IMR-90 (cell line): ENCODE measurements around the gene SLC46A1. TPM values are rescaled to one million over a fixed set of nuclear protein-coding genes. Genes with fewer than 3 reads are reported as not detected.

Experiments used
- ATAC-seq: fragments of 200-7000 bp; cut with Tn5 transposase; 2 replicates; pipeline ENCODE4 v1.9.1; 2020; ENCODE audit warnings: low read depth, mild to moderate bottlenecking, moderate library complexity
- BruUV-seq: library from RNA; stranded (reverse); fragments of 400-500 nt; replicated peaks from 2 replicates; lab custom pipeline; 2021; lab: Mats Ljungman, UMichigan
- CTCF ChIA-PET: fragments of 300-600 bp; formaldehyde crosslinking; extraction: SDS; loops from one replicate; lab custom pipeline; 2021; ENCODE audit warnings: antibody characterized with exemption; lab: Yijun Ruan, JAX
- POLR2A ChIA-PET: fragments of 300-600 bp; sonication (Branson Sonifier 250); formaldehyde crosslinking; loops from one replicate; lab custom pipeline; 2022; ENCODE audit warnings: antibody characterized with exemption; ENCODE audit not compliant: unreplicated experiment; lab: Charles Lee
- DNase-seq: peaks from one replicate; pipeline ENCODE4 v3.0.0; 2013
- H2AFZ ChIP-seq: replicated peaks from 2 replicates; pipeline ENCODE3; 2013; ENCODE audit warnings: low read length, mild to moderate bottlenecking; ENCODE audit not compliant: poor library complexity
- H2AK5ac ChIP-seq: 2 replicates; pipeline ENCODE4 v1.6.1; 2013; ENCODE audit warnings: low read depth, low read length, inconsistent platforms
- H2AK9ac ChIP-seq: replicated peaks from 2 replicates; pipeline ENCODE3; 2013; ENCODE audit warnings: mild to moderate bottlenecking, low read depth, low read length, moderate library complexity; ENCODE audit not compliant: poor library complexity
- H2BK120ac ChIP-seq: 2 replicates; pipeline ENCODE4 v1.6.1; 2013; ENCODE audit warnings: low read depth, low read length, inconsistent platforms
- H2BK15ac ChIP-seq: 3 replicates; pipeline ENCODE4 v1.6.1; 2013; ENCODE audit warnings: low read depth, low read length, inconsistent platforms
- H2BK20ac ChIP-seq: 2 replicates; pipeline ENCODE4 v1.6.1; 2013; ENCODE audit warnings: low read depth, mild to moderate bottlenecking, inconsistent platforms, low read length, moderate library complexity
- H2BK5ac ChIP-seq: 2 replicates; pipeline ENCODE4 v1.6.1; 2013; ENCODE audit warnings: mild to moderate bottlenecking, low read depth, low read length, inconsistent platforms; ENCODE audit not compliant: poor library complexity, severe bottlenecking
- H3K14ac ChIP-seq: replicated peaks from 2 replicates; pipeline ENCODE4 v1.6.1; 2013; ENCODE audit warnings: low read depth, low read length, inconsistent platforms
- H3K18ac ChIP-seq: 2 replicates; pipeline ENCODE4 v1.6.1; 2013; ENCODE audit warnings: low read depth, low read length, control low read depth
- H3K23ac ChIP-seq: 2 replicates; pipeline ENCODE4 v1.6.1; 2013; ENCODE audit warnings: low read depth, low read length, inconsistent platforms
- H3K27ac ChIP-seq: 2 replicates; pipeline ENCODE4 v1.5.1; 2013; ENCODE audit warnings: mild to moderate bottlenecking, control low read depth, low read length; ENCODE audit not compliant: insufficient read depth
- H3K27me3 ChIP-seq: 2 replicates; pipeline ENCODE4 v1.6.1; 2013; ENCODE audit warnings: low read length; ENCODE audit not compliant: control insufficient read depth, insufficient read depth
- H3K36me3 ChIP-seq: 2 replicates; pipeline ENCODE4 v1.6.1; 2013; ENCODE audit warnings: low read length, mixed read lengths; ENCODE audit not compliant: control insufficient read depth, insufficient read depth
- H3K4ac ChIP-seq: 2 replicates; pipeline ENCODE4 v1.6.1; 2013; ENCODE audit warnings: low read depth, low read length, inconsistent platforms
- H3K4me1 ChIP-seq: 2 replicates; pipeline ENCODE4 v1.6.1; 2013; ENCODE audit warnings: low read length, mixed read lengths; ENCODE audit not compliant: control insufficient read depth, insufficient read depth
- H3K4me2 ChIP-seq: 2 replicates; pipeline ENCODE4 v1.6.1; 2013; ENCODE audit warnings: low read depth, mild to moderate bottlenecking, control low read depth, low read length, moderate library complexity
- H3K4me3 ChIP-seq: 2 replicates; pipeline ENCODE4 v1.5.1; 2013; ENCODE audit warnings: low read depth, mild to moderate bottlenecking, control low read depth, low read length, moderate library complexity; ENCODE audit not compliant: insufficient read depth
- H3K56ac ChIP-seq: 2 replicates; pipeline ENCODE4 v1.6.1; 2013; ENCODE audit warnings: low read length, inconsistent platforms; ENCODE audit not compliant: insufficient read depth; ENCODE audit errors: extremely low read depth
- H3K79me1 ChIP-seq, 2 experiments: 2 replicates each; pipeline ENCODE4 v1.6.1; 2013; ENCODE audit warnings: low read length in 2 of 2, inconsistent platforms in 1 of 2, low read depth in 1 of 2
- H3K9ac ChIP-seq: 2 replicates; pipeline ENCODE4 v1.6.1; 2013; ENCODE audit warnings: low read depth, low read length, control low read depth
- H3K9me1 ChIP-seq: 2 replicates; pipeline ENCODE4 v1.6.1; 2013; ENCODE audit warnings: low read length, inconsistent platforms; ENCODE audit not compliant: insufficient read depth
- H3K9me3 ChIP-seq: 2 replicates; pipeline ENCODE4 v1.6.1; 2013; ENCODE audit warnings: low read length; ENCODE audit not compliant: control insufficient read depth, insufficient read depth
- H4K20me1 ChIP-seq: 2 replicates; pipeline ENCODE4 v1.6.1; 2013; ENCODE audit warnings: low read length, inconsistent platforms; ENCODE audit not compliant: insufficient read depth
- H4K5ac ChIP-seq: 2 replicates; pipeline ENCODE4 v1.6.1; 2013; ENCODE audit warnings: mild to moderate bottlenecking, low read depth, low read length, control low read depth
- H4K8ac ChIP-seq, 2 experiments: 2 replicates each; pipeline ENCODE4 v1.6.1; 2013; ENCODE audit warnings: low read depth in 2 of 2, low read length in 2 of 2, control low read depth in 1 of 2, inconsistent platforms in 1 of 2
- H4K91ac ChIP-seq: 2 replicates; pipeline ENCODE4 v1.6.1; 2013; ENCODE audit warnings: low read depth, low read length, inconsistent platforms; ENCODE audit not compliant: insufficient read depth
- BHLHE40 ChIP-seq: fragments of 150-350 bp; IDR thresholded peaks from 2 replicates; pipeline ENCODE4 v1.6.1; 2016; ENCODE audit warnings: mild to moderate bottlenecking, low read depth, low read length
- CEBPB ChIP-seq: IDR thresholded peaks from 2 replicates; pipeline ENCODE4 v1.6.1; 2012; ENCODE audit warnings: low read depth, low read length, improper control_type of control experiment
- CHD1 ChIP-seq: IDR thresholded peaks from 2 replicates; pipeline ENCODE4 v1.6.1; 2012; ENCODE audit warnings: low read depth, low read length, improper control_type of control experiment
- CTCF ChIP-seq: conservative IDR thresholded peaks from 2 replicates; pipeline ENCODE4 v1.5.1; 2012; ENCODE audit warnings: mild to moderate bottlenecking, low read depth, low read length, improper control_type of control experiment
- ELK1 ChIP-seq: fragments of 150-350 bp; IDR thresholded peaks from 2 replicates; pipeline ENCODE4 v1.6.1; 2016; ENCODE audit warnings: low read depth, mild to moderate bottlenecking, low read length, moderate library complexity, borderline replicate concordance
- FOS ChIP-seq: fragments of 150-350 bp; IDR thresholded peaks from 2 replicates; pipeline ENCODE4 v1.6.1; 2016; ENCODE audit warnings: low read depth, low read length
- MAFK ChIP-seq: IDR thresholded peaks from 2 replicates; pipeline ENCODE4 v1.6.1; 2012; ENCODE audit warnings: low read depth, low read length, improper control_type of control experiment
- MAZ ChIP-seq: IDR thresholded peaks from 2 replicates; pipeline ENCODE4 v1.6.1; 2012; ENCODE audit warnings: low read depth, mild to moderate bottlenecking, low read length, improper control_type of control experiment, moderate library complexity, borderline replicate concordance
- MXI1 ChIP-seq: IDR thresholded peaks from 2 replicates; pipeline ENCODE4 v1.6.1; 2012; ENCODE audit warnings: low read depth, mild to moderate bottlenecking, low read length, moderate library complexity, borderline replicate concordance
- NFE2L2 ChIP-seq: fragments of 150-350 bp; IDR thresholded peaks from 2 replicates; pipeline ENCODE4 v1.6.1; 2016; ENCODE audit warnings: low read depth, mild to moderate bottlenecking, low read length
- RAD21 ChIP-seq: IDR thresholded peaks from 2 replicates; pipeline ENCODE4 v1.6.1; 2012; ENCODE audit warnings: low read length, improper control_type of control experiment
- RCOR1 ChIP-seq: IDR thresholded peaks from 2 replicates; pipeline ENCODE4 v1.6.1; 2012; ENCODE audit warnings: mild to moderate bottlenecking, low read length, improper control_type of control experiment; ENCODE audit not compliant: insufficient replicate concordance
- RFX5 ChIP-seq: IDR thresholded peaks from 2 replicates; pipeline ENCODE4 v1.8.0; 2012; ENCODE audit warnings: low read depth, mild to moderate bottlenecking, low read length, moderate library complexity
- SMC3 ChIP-seq: fragments of 150-350 bp; IDR thresholded peaks from 2 replicates; pipeline ENCODE4 v1.6.1; 2016; ENCODE audit warnings: low read depth, mild to moderate bottlenecking, antibody characterized with exemption, low read length, moderate library complexity
- USF2 ChIP-seq: fragments of 150-350 bp; IDR thresholded peaks from 2 replicates; pipeline ENCODE4 v1.6.1; 2017; ENCODE audit warnings: mild to moderate bottlenecking, antibody characterized with exemption, low read length, low read depth
- WGBS, 2 experiments: methylation state at CpG; one replicate each; pipeline versions ENCODE4 v1.1.5 to v1.1.7; 2013; ENCODE audit warnings: missing lambda C conversion rate in 2 of 2; ENCODE audit not compliant: insufficient read length in 1 of 2; ENCODE audit errors: extremely low coverage in 2 of 2; 5-methylcytosine and 5-hydroxymethylcytosine counted together
- dilution Hi-C: fragments of 300-500 bp; cut with HindIII; formaldehyde crosslinking; loops from one replicate; pipeline ENCODE4 v1.14.3; 2018; ENCODE audit warnings: low sequenced_read_pairs; ENCODE audit not compliant: unreplicated experiment
- in situ Hi-C: fragments of 300-500 bp; cut with MboI; formaldehyde crosslinking; loops from 3 replicates; pipeline ENCODE4 v1.14.3; 2019; ENCODE audit warnings: low sequenced_read_pairs, inconsistent platforms, mixed read lengths
- intact Hi-C: fragments of 100-400 bp; cut with micrococcal nuclease; formaldehyde crosslinking; loops from 2 replicates; pipeline ENCODE4 v1.10.0; 2022
- polyA plus RNA-seq, 3 experiments: library from polyadenylated mRNA; depleted of rRNA; stranded (reverse); fragments of >200 nt; gene quantifications; 2 replicates each; pipeline ENCODE4 v1.2.3, GENCODE V29; 2012; ENCODE audit warnings: low replicate concordance in 1 of 3
- total RNA-seq: library from RNA; depleted of rRNA; stranded (reverse); fragments of >200 nt; gene quantifications from 2 replicates; pipeline ENCODE4 v1.2.3, GENCODE V29; 2012

Gene SLC46A1
- total and polyA plus RNA-seq, 2 of the 4 experiments (the other 2 are of a cell fraction), result 2.7 to 3.9 TPM

GRCh38 chr17:28388106-28388505 lies 17.9 kb downstream of the SLC46A1 start:
- H3K9ac ChIP-seq, result no peak overlapping the region
- 100% methylated on average over 2 of the region's 11 CpGs; no CpG with 5 or more reads in 1 of the 2 experiments for WGBS, 2 experiments
- H3K18ac ChIP-seq, result no peak overlapping the region
- H2AFZ ChIP-seq, result no peak overlapping the region
- H2BK15ac ChIP-seq, result no peak overlapping the region
- H3K23ac ChIP-seq, result no peak overlapping the region
- H3K4me3 ChIP-seq, result no peak overlapping the region
- H3K27me3 ChIP-seq, result no peaks in the 10 kb centered on the region
- H3K4ac ChIP-seq, result no peak overlapping the region
- BruUV-seq, result no TSS peak
- H4K91ac ChIP-seq, result no peak overlapping the region
- no peak overlapping the region for H3K4me2 ChIP-seq
- H3K27ac ChIP-seq, result no peak overlapping the region
- H2BK120ac ChIP-seq, result no peak overlapping the region
- peaks cover 2% of the 10 kb centered on the region; the same call in 1 of the 2 replicates for H3K4me1 ChIP-seq
- dilution Hi-C loops, result no loop called here
- ATAC-seq (no peak), DNase-seq (no peak)
- H3K9me1 ChIP-seq, result peaks cover 3% of the 10 kb centered on the region; the same call in 1 of the 2 replicates
- H2BK20ac ChIP-seq, result no peak overlapping the region
- H2AK9ac ChIP-seq, result no peak overlapping the region
- no peak overlapping the region for H2BK5ac ChIP-seq
- peaks cover 0 to 3% of the 10 kb centered on the region in 2 experiments; a peak in 1 of 4 replicates for H3K79me1 ChIP-seq
- H3K56ac ChIP-seq, result no peak overlapping the region
- H4K20me1 ChIP-seq, result peaks cover 6% of the 10 kb centered on the region; the same call in 1 of the 2 replicates
- H4K8ac ChIP-seq, result no peak overlapping the region
- in situ Hi-C loops, result no loop called here
- H2AK5ac ChIP-seq, result no peak overlapping the region
- peaks cover 38% of the 10 kb centered on the region for H3K36me3 ChIP-seq
- ChIA-PET POLR2A (no interaction called here), CTCF (no interaction called here)
- no peak overlapping the region for H3K14ac ChIP-seq
- no peak overlapping the region for H4K5ac ChIP-seq
- intact Hi-C loops, result no loop called here
- H3K9me3 ChIP-seq, result no peaks in the 10 kb centered on the region
- no peak for TF ChIP-seq SMC3
- TF ChIP-seq RAD21, result no peak
- no peak for TF ChIP-seq CTCF
- TF ChIP-seq MAZ, result no peak
- TF ChIP-seq CHD1, result no peak
- no peak for TF ChIP-seq FOS
- no peak for TF ChIP-seq BHLHE40
- no peak for TF ChIP-seq RCOR1
- TF ChIP-seq MXI1, result no peak
- no peak for TF ChIP-seq RFX5
- TF ChIP-seq ELK1, result no peak
- no peak for TF ChIP-seq CEBPB
- no peak for TF ChIP-seq NFE2L2
- TF ChIP-seq MAFK, result no peak
- no peak for TF ChIP-seq USF2
